PC-9 (cell line): ENCODE results near the gene TMEM107. TPM values are rescaled to one million over a fixed set of nuclear protein-coding genes. Genes with fewer than 3 reads are reported as not detected.

Experiments
- BruUV-seq: library from RNA; stranded (reverse); fragments of 400-500 nt; replicated peaks from 2 replicates; lab custom pipeline; 2021; lab: Mats Ljungman, UMichigan
- CTCF ChIA-PET: fragments of 300-600 bp; sonication (Branson Sonifier 250); formaldehyde crosslinking; loops from one replicate; lab custom pipeline; 2022; ENCODE audit warnings: antibody characterized with exemption; lab: Charles Lee
- POLR2A ChIA-PET: fragments of 300-600 bp; sonication (Branson Sonifier 250); formaldehyde crosslinking; loops from one replicate; lab custom pipeline; 2022; ENCODE audit warnings: antibody characterized with exemption; ENCODE audit not compliant: unreplicated experiment; lab: Charles Lee
- DNase-seq, 2 experiments: peaks; one replicate each; pipeline versions ENCODE4 v3.0.0 to v3.0.0-alpha.2; 2015 to 2022; ENCODE audit warnings: mixed read lengths in 1 of 2
- H2AFZ ChIP-seq: fragments of 200-600 bp; sonication (generic); 2 replicates; pipeline ENCODE4 v1.8.1; 2017; ENCODE audit warnings: antibody characterized with exemption
- H3F3A ChIP-seq: fragments of 200-600 bp; sonication (generic); 2 replicates; pipeline ENCODE4 v1.8.1; 2017; ENCODE audit warnings: antibody characterized with exemption, mild to moderate bottlenecking, low read depth; ENCODE audit not compliant: insufficient read depth
- H3K27ac ChIP-seq: fragments of 200-600 bp; sonication (generic); 2 replicates; pipeline ENCODE4 v1.6.1; 2016; ENCODE audit warnings: mixed run types
- H3K27me3 ChIP-seq: fragments of 200-600 bp; sonication (generic); 2 replicates; pipeline ENCODE4 v1.6.1; 2016; ENCODE audit warnings: low read depth, mixed run types; ENCODE audit not compliant: insufficient read depth
- H3K36me3 ChIP-seq: fragments of 200-600 bp; sonication (generic); 2 replicates; pipeline ENCODE4 v1.6.1; 2016; ENCODE audit warnings: low read depth, mixed run types
- H3K4me1 ChIP-seq: fragments of 200-600 bp; sonication (generic); replicated peaks from 2 replicates; pipeline ENCODE4 v1.6.1; 2016; ENCODE audit warnings: mixed run types; ENCODE audit not compliant: insufficient read depth
- H3K4me2 ChIP-seq: fragments of 200-600 bp; sonication (generic); 2 replicates; pipeline ENCODE4 v1.6.1; 2017; ENCODE audit warnings: mixed run types
- H3K4me3 ChIP-seq: fragments of 200-600 bp; sonication (generic); 2 replicates; pipeline ENCODE4 v1.6.1; 2016; ENCODE audit warnings: mixed run types
- H3K79me2 ChIP-seq: fragments of 200-600 bp; sonication (generic); 2 replicates; pipeline ENCODE4 v1.6.1; 2017; ENCODE audit warnings: low read depth, mixed run types
- H3K9me2 ChIP-seq: fragments of 200-600 bp; sonication (generic); 2 replicates; pipeline ENCODE4 v1.8.1; 2017; ENCODE audit warnings: mild to moderate bottlenecking; ENCODE audit not compliant: insufficient read depth
- H3K9me3 ChIP-seq: fragments of 200-600 bp; sonication (generic); 2 replicates; pipeline ENCODE4 v1.8.1; 2016; ENCODE audit warnings: low read depth; ENCODE audit not compliant: insufficient read depth
- H4K20me1 ChIP-seq: fragments of 200-600 bp; sonication (generic); 2 replicates; pipeline ENCODE4 v1.8.1; 2017; ENCODE audit not compliant: insufficient read depth
- EZH2 ChIP-seq: fragments of 200-600 bp; sonication (generic); IDR thresholded peaks from 2 replicates; pipeline ENCODE4 v1.8.0; 2017; ENCODE audit warnings: antibody characterized with exemption, low read depth
- intact Hi-C: fragments of 100-400 bp; cut with micrococcal nuclease; formaldehyde crosslinking; loops from one replicate; pipeline ENCODE4 v1.10.0; 2022; ENCODE audit not compliant: unreplicated experiment
- total RNA-seq: library from RNA; stranded (reverse); gene quantifications from 2 replicates; pipeline ENCODE4 v1.2.3, GENCODE V29; 2021
- TF ChIP-seq, protein P1 (sequence below): fragments of 200-600 bp; sonication (generic); conservative IDR thresholded peaks from 2 replicates; pipeline ENCODE4 v1.6.1; 2017; ENCODE audit warnings: mixed run types, antibody characterized with exemption, mild to moderate bottlenecking, moderate library complexity

Gene TMEM107
- total RNA-seq, 1 experiment from 2014 or later = 59.1 TPM

DNA sequence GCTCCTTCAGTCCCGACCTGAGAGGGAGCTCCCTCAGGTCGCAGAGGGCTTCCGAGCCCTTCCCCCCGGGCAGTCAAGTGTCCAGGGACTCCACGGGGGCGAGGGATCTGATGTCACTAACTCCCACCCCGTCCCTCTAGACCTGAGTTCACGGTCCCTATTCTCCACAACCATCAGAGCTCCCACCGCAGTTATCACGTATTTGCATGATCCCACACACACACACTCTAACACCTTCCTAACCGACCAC, 20.3 kb downstream of the TMEM107 start:
- no peak for DNase-seq
- Histone ChIP-seq H3K4me2 (peak overlapping the region; percentile 85), H3K27ac (peak overlapping the region; percentile 39; the same call in 1 of the 2 replicates), H3F3A (peaks cover 22% of the 10 kb centered on the region; the same call in 1 of the 2 replicates), H4K20me1 (no peaks in the 10 kb centered on the region), H3K27me3 (no peaks in the 10 kb centered on the region), H3K9me3 (no peaks in the 10 kb centered on the region), H3K4me3 (peak overlapping the region; percentile 60), H3K79me2 (0 out of 2 replicates have a peak, but pooled peaks cover 6% of the 10 kb centered on the region), H2AFZ (peak overlapping the region; percentile 83), H3K36me3 (no peaks in the 10 kb centered on the region), H3K9me2 (no peaks in the 10 kb centered on the region), H3K4me1 (peaks cover 25% of the 10 kb centered on the region)
- intact Hi-C loops = loop anchor here (1.0 to 5.0 kb wide), 5 partner anchors 17 to 314 kb away; partner anchors contain the start of gene CHD3
- POLR2A ChIA-PET = interaction anchor here (0.8 to 1.0 kb wide), 2 partner anchors 36 to 92 kb away, joined by 4 to 17 read pairs; partner anchors contain the start of gene CTC1
- no TSS peak for BruUV-seq
- TF ChIP-seq, protein P1, sequence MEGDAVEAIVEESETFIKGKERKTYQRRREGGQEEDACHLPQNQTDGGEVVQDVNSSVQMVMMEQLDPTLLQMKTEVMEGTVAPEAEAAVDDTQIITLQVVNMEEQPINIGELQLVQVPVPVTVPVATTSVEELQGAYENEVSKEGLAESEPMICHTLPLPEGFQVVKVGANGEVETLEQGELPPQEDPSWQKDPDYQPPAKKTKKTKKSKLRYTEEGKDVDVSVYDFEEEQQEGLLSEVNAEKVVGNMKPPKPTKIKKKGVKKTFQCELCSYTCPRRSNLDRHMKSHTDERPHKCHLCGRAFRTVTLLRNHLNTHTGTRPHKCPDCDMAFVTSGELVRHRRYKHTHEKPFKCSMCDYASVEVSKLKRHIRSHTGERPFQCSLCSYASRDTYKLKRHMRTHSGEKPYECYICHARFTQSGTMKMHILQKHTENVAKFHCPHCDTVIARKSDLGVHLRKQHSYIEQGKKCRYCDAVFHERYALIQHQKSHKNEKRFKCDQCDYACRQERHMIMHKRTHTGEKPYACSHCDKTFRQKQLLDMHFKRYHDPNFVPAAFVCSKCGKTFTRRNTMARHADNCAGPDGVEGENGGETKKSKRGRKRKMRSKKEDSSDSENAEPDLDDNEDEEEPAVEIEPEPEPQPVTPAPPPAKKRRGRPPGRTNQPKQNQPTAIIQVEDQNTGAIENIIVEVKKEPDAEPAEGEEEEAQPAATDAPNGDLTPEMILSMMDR = no peak
- no peak for TF ChIP-seq EZH2
- CTCF ChIA-PET = no interaction called here

GRCh38 chr17:8155231-8155995, 20.8 kb downstream of the TMEM107 start:
- Histone ChIP-seq H2AFZ (no peak overlapping the region), H3K79me2 (0 out of 2 replicates have a peak, but pooled peaks cover 6% of the 10 kb centered on the region), H4K20me1 (no peaks in the 10 kb centered on the region; the same call in 1 of the 2 replicates), H3K4me2 (peak overlapping the region; percentile 85), H3K36me3 (no peaks in the 10 kb centered on the region), H3K27ac (peak overlapping the region; percentile 39; the same call in 1 of the 2 replicates), H3K4me3 (peak overlapping the region; percentile 60), H3F3A (peaks cover 22% of the 10 kb centered on the region; the same call in 1 of the 2 replicates), H3K9me2 (no peaks in the 10 kb centered on the region), H3K4me1 (peaks cover 25% of the 10 kb centered on the region), H3K27me3 (no peaks in the 10 kb centered on the region), H3K9me3 (no peaks in the 10 kb centered on the region)
- intact Hi-C loops = loop anchor here (2.0 to 5.0 kb wide), 3 partner anchors 83 to 313 kb away; partner anchors contain the start of gene CHD3
- no peak for DNase-seq
- no TSS peak for BruUV-seq
- ChIA-PET CTCF (no interaction called here), POLR2A (interaction anchor here (0.8 kb wide), 1 partner anchor 36 kb away, joined by 4 read pairs; no protein-coding TSS in a partner anchor)
- TF ChIP-seq, protein P1 = no peak
- TF ChIP-seq EZH2 = no peak

- POLR2A ChIA-PET = interaction anchor here (0.7 kb wide), 1 partner anchor 18 kb away, joined by 8 read pairs; no protein-coding TSS in a partner anchor
- Histone ChIP-seq H3K36me3 (no peaks in the 10 kb centered on the region), H3K4me1 (peaks cover 25% of the 10 kb centered on the region), H3K9me3 (no peaks in the 10 kb centered on the region), H3K4me2 (peak overlapping the region; percentile 85), H3K9me2 (no peaks in the 10 kb centered on the region), H3F3A (peaks cover 22% of the 10 kb centered on the region; the same call in 1 of the 2 replicates), H2AFZ (no peak overlapping the region), H3K27me3 (no peaks in the 10 kb centered on the region), H4K20me1 (no peaks in the 10 kb centered on the region; the same call in 1 of the 2 replicates), H3K4me3 (0 out of 2 replicates have a peak overlapping the region, but pooled peaks have one; percentile 5), H3K27ac (no peak overlapping the region), H3K79me2 (0 out of 2 replicates have a peak, but pooled peaks cover 6% of the 10 kb centered on the region)
- CTCF ChIA-PET = no interaction called here
- TSS peak; percentile 16 for BruUV-seq
- TF ChIP-seq EZH2 = no peak
- TF ChIP-seq, protein P1 = no peak
- intact Hi-C loops = loop anchor here (2.0 to 5.0 kb wide), 3 partner anchors 82 to 312 kb away; partner anchors contain the start of gene CHD3
- no peak for DNase-seq
These were observed 21.5 kb downstream of the TMEM107 start for GRCh38 chr17:8154608-8155155.
